OCI-M1 (cell line): ENCODE measurements around the gene GK.
"Not testable (repeated sequence)": the region's sequence is repeated elsewhere in the genome, so short reads cannot be mapped to it uniquely, and the experiment has no call there.

Source experiments
- DNase-seq: peaks from one replicate; lab custom pipeline; 2025; lab: John Stamatoyannopoulos, UW

Gene GK

GRCh38 chrX:30653415-30654131 is at the start of gene GK:
Gene GK, plus strand, starts transcription at chrX:30653423. Its CDS starts 115 bp downstream, at chrX:30653538.
- peak; percentile 37 for DNase-seq

- no peak for DNase-seq
Observed at GRCh38 chrX:30607155-30607554, 46.1 kb upstream of the GK start.

- no peak for DNase-seq
Observed at GRCh38 chrX:30610026-30610425, 43.2 kb upstream of the GK start.

GRCh38 chrX:30612250-30612655 is 41.0 kb upstream of the GK start:
- no peak for DNase-seq

- DNase-seq: peak; percentile 17
Observed at GRCh38 chrX:30613721-30614120, 39.5 kb upstream of the GK start.

- DNase-seq: no peak
Observed at GRCh38 chrX:30615229-30615628, 38.0 kb upstream of the GK start.

GRCh38 chrX:30618160-30618765 is 35.0 kb upstream of the GK start:
- DNase-seq: peak; percentile 9

GRCh38 chrX:30620125-30620524 is 33.1 kb upstream of the GK start:
- no peak for DNase-seq

GRCh38 chrX:30620980-30621618 is 32.1 kb upstream of the GK start:
- peak; percentile 54 for DNase-seq

- no peak for DNase-seq
Observed at GRCh38 chrX:30622361-30622760, 30.9 kb upstream of the GK start.

GRCh38 chrX:30626402-30626801 is 26.8 kb upstream of the GK start:
- DNase-seq: no peak

- DNase-seq: peak; percentile 44
Observed at GRCh38 chrX:30627818-30628652, 25.2 kb upstream of the GK start.

GRCh38 chrX:30634070-30634469 is 19.2 kb upstream of the GK start:
- DNase-seq: not testable (repeated sequence)

GRCh38 chrX:30635630-30636029 is 17.6 kb upstream of the GK start:
- DNase-seq: peak; percentile 40

- peak; percentile 64 for DNase-seq
Observed at GRCh38 chrX:30637874-30638815, 15.1 kb upstream of the GK start.

- DNase-seq: not testable (repeated sequence)
Observed at GRCh38 chrX:30639702-30640101, 13.5 kb upstream of the GK start.

- DNase-seq: no peak
Observed at GRCh38 chrX:30642642-30643041, 10.6 kb upstream of the GK start.

- DNase-seq: peak; percentile 51
Observed at GRCh38 chrX:30643313-30643821, 9.9 kb upstream of the GK start.

- no peak for DNase-seq
Observed at GRCh38 chrX:30649859-30650258, 3.4 kb upstream of the GK start.

- peak; percentile 95 for DNase-seq
Observed at GRCh38 chrX:30652527-30653414, 452 bp upstream of the GK start.
